ENCODE measurements around the gene CCNL1.

The CCNL1 gene

DNA sequence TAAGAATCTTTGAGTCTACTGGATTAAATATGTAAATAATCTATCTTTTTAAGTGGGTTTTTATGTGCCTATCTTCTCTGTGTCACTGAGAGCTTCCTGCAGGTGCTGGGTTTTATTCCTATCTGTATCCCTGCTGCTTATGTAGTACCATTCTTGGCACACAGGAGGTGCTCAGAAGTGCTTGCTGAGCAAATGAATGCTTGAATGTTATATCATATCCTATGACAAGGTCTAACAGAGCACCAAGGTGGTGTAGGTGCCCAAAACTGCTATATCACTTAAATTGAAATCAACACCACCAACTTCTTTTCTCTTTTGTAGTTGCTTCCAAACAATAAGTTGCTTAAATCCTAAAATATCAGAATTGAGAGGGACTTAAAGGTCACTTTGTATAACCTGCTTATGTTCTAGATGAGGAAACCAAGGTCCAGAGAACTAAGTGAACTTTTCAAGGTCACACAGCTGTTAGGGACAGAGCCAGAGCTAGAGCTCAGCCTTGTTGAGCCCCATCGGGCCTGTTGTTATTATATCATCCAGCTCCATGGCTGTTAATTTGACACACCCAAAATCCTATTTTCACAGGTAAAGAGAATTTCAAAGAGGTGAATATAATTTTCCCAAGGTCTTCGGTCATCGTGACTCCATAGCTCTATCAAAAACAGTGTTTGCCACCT lies 46.0 kb downstream of the CCNL1 start:
- no peak overlapping the region for H3K23ac ChIP-seq (ENCODE audit: low read length)
- no peak overlapping the region for H3K18ac ChIP-seq (ENCODE audit: low read length)
- no peak overlapping the region for H2BK5ac ChIP-seq (ENCODE audit: low read length)
- H3K79me1 ChIP-seq (ENCODE audit: low read length), result no peaks in the 10 kb centered on the region
- WGBS (ENCODE audit: extremely low coverage, insufficient coverage, low lambda C conversion rate), result no CpG with 5 or more reads among the region's 3 CpGs
- no peak overlapping the region for H3K56ac ChIP-seq (ENCODE audit: low read length)
- no peak overlapping the region for H4K8ac ChIP-seq (ENCODE audit: low read depth, low read length)
- H2AK5ac ChIP-seq (ENCODE audit: low read length), result no peak overlapping the region
- peak; percentile 50 for DNase-seq
- H3K4me2 ChIP-seq (ENCODE audit: low read length), result no peak overlapping the region
- no peak overlapping the region for H3K4ac ChIP-seq (ENCODE audit: low read depth, low read length)
- H3K27ac ChIP-seq (ENCODE audit: low read depth, low read length), result no peak overlapping the region
- no peaks in the 10 kb centered on the region for H3K79me2 ChIP-seq (ENCODE audit: control insufficient read depth, insufficient read depth, low read length)
- no peak overlapping the region for H3K4me3 ChIP-seq (ENCODE audit: low read length)
- H2BK15ac ChIP-seq (replicated peaks; ENCODE audit: low read depth), result no peak overlapping the region
- no peak overlapping the region for H3K9ac ChIP-seq (ENCODE audit: low read length)
- H3K27me3 ChIP-seq (ENCODE audit: insufficient read depth, low read length, poor library complexity), result no peaks in the 10 kb centered on the region
- no peaks in the 10 kb centered on the region for H3K36me3 ChIP-seq (ENCODE audit: control insufficient read depth, insufficient read depth, low read length)
- H4K5ac ChIP-seq (ENCODE audit: low read length), result no peak overlapping the region
- peaks cover 6% of the 10 kb centered on the region for H3K4me1 ChIP-seq (ENCODE audit: control insufficient read depth, low read depth, low read length)
- no peak overlapping the region for H2BK120ac ChIP-seq (ENCODE audit: low read depth, low read length)

DNA sequence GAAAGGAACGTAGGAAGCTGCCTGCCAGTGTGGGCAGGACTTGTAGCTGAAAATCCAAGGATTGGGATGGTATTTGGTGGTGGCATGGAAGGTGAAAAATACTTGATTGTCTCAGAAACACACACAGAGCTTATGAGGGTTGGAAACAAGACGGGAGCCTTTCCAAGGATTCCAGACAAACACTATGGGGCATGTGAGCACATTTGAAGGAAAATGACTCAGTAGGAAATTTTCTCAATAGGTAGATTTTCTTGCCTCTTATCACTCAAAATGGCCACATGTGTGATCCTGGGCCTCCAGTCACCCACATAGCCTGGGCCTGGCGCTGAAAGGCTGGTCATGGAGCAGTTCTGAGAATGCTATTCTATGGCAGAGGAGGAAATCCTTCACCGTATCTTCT lies 47.4 kb downstream of the CCNL1 start:
- H3K18ac ChIP-seq (ENCODE audit: low read length), result no peak overlapping the region
- peak overlapping the region; percentile 26 for H2BK5ac ChIP-seq (ENCODE audit: low read length)
- H3K79me2 ChIP-seq (ENCODE audit: control insufficient read depth, insufficient read depth, low read length), result no peaks in the 10 kb centered on the region
- peak overlapping the region; percentile 51 for H3K56ac ChIP-seq (ENCODE audit: low read length)
- H4K8ac ChIP-seq (ENCODE audit: low read depth, low read length), result no peak overlapping the region
- no peak for DNase-seq
- peak overlapping the region; percentile 26 for H3K4ac ChIP-seq (ENCODE audit: low read depth, low read length)
- H4K5ac ChIP-seq (ENCODE audit: low read length), result no peak overlapping the region
- H2BK120ac ChIP-seq (ENCODE audit: low read depth, low read length), result no peak overlapping the region
- H3K36me3 ChIP-seq (ENCODE audit: control insufficient read depth, insufficient read depth, low read length), result no peaks in the 10 kb centered on the region
- no CpG with 5 or more reads among the region's 4 CpGs for WGBS (ENCODE audit: extremely low coverage, insufficient coverage, low lambda C conversion rate)
- no peak overlapping the region for H3K9ac ChIP-seq (ENCODE audit: low read length)
- H3K27me3 ChIP-seq (ENCODE audit: insufficient read depth, low read length, poor library complexity), result no peaks in the 10 kb centered on the region
- no peak overlapping the region for H3K4me3 ChIP-seq (ENCODE audit: low read length)
- no peaks in the 10 kb centered on the region for H3K79me1 ChIP-seq (ENCODE audit: low read length)
- peaks cover 15% of the 10 kb centered on the region for H3K4me1 ChIP-seq (ENCODE audit: control insufficient read depth, low read depth, low read length)
- no peak overlapping the region for H3K27ac ChIP-seq (ENCODE audit: low read depth, low read length)
- no peak overlapping the region for H3K4me2 ChIP-seq (ENCODE audit: low read length)
- no peak overlapping the region for H3K23ac ChIP-seq (ENCODE audit: low read length)
- H2AK5ac ChIP-seq (ENCODE audit: low read length), result no peak overlapping the region
- H2BK15ac ChIP-seq (replicated peaks; ENCODE audit: low read depth), result no peak overlapping the region

DNA sequence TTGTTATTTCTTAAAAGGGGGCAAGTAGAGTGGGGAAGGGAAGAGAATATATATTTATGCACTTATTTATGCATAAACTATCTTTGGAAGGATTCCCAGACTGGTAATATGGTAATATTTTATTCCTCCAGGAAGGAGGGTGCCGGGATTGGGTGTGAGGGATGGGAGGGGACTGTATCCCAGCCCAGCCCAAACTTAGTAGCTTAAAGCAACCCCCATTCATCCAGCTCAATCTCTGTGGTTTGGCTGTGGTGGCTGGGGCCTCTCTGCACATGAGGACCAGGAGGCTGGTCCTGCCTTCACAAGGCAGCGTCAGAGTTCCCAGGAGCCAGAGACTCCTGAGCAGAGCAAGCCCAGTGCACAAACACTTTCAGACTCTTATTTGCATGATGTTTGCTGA lies 48.4 kb downstream of the CCNL1 start:
- Histone ChIP-seq H3K4ac (ENCODE audit: low read depth, low read length) (no peak overlapping the region), H4K8ac (ENCODE audit: low read depth, low read length) (no peak overlapping the region), H3K4me2 (ENCODE audit: low read length) (no peak overlapping the region), H3K4me3 (ENCODE audit: low read length) (no peak overlapping the region), H2AK5ac (ENCODE audit: low read length) (no peak overlapping the region), H3K36me3 (ENCODE audit: control insufficient read depth, insufficient read depth, low read length) (no peaks in the 10 kb centered on the region), H3K56ac (ENCODE audit: low read length) (no peak overlapping the region), H3K18ac (ENCODE audit: low read length) (no peak overlapping the region), H3K4me1 (ENCODE audit: control insufficient read depth, low read depth, low read length) (peaks cover 20% of the 10 kb centered on the region), H4K5ac (ENCODE audit: low read length) (no peak overlapping the region), H3K27ac (ENCODE audit: low read depth, low read length) (no peak overlapping the region), H3K9ac (ENCODE audit: low read length) (no peak overlapping the region), H3K79me1 (ENCODE audit: low read length) (no peaks in the 10 kb centered on the region), H3K79me2 (ENCODE audit: control insufficient read depth, insufficient read depth, low read length) (no peaks in the 10 kb centered on the region), H3K27me3 (ENCODE audit: insufficient read depth, low read length, poor library complexity) (no peaks in the 10 kb centered on the region), H2BK15ac (replicated peaks; ENCODE audit: low read depth) (no peak overlapping the region), H2BK5ac (ENCODE audit: low read length) (no peak overlapping the region), H2BK120ac (ENCODE audit: low read depth, low read length) (no peak overlapping the region), H3K23ac (ENCODE audit: low read length) (no peak overlapping the region)
- DNase-seq, result no peak
- no CpG with 5 or more reads among the region's 2 CpGs for WGBS (ENCODE audit: extremely low coverage, insufficient coverage, low lambda C conversion rate)

DNA sequence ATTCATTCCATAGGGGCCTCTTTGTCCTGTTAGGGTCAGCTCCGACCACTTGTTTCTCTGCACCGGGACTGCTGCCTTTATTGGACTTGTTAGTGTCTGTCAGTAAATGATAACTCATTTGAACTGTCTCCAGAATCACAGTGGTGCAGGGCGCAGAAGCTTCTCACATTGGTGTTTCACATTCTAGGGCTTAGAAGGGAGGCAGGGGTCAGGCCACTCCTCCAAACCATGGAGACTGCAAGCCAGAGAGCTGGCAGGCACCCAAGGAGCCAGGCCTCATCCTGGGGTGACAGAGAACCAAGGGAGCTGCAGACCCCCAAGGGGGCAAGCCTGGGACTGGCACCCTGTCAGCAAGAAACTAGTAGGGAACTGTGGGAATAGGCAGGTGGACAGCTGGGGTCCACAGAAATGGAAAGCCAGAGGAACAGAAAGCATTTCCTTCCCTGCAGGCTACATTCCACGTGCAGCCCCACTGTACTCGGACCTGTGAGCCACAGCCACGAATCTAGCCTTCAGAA lies 49.1 kb downstream of the CCNL1 start:
- no peak for DNase-seq
- Histone ChIP-seq H3K79me2 (ENCODE audit: control insufficient read depth, insufficient read depth, low read length) (no peaks in the 10 kb centered on the region), H3K4ac (ENCODE audit: low read depth, low read length) (peak overlapping the region; percentile 1)

DNA sequence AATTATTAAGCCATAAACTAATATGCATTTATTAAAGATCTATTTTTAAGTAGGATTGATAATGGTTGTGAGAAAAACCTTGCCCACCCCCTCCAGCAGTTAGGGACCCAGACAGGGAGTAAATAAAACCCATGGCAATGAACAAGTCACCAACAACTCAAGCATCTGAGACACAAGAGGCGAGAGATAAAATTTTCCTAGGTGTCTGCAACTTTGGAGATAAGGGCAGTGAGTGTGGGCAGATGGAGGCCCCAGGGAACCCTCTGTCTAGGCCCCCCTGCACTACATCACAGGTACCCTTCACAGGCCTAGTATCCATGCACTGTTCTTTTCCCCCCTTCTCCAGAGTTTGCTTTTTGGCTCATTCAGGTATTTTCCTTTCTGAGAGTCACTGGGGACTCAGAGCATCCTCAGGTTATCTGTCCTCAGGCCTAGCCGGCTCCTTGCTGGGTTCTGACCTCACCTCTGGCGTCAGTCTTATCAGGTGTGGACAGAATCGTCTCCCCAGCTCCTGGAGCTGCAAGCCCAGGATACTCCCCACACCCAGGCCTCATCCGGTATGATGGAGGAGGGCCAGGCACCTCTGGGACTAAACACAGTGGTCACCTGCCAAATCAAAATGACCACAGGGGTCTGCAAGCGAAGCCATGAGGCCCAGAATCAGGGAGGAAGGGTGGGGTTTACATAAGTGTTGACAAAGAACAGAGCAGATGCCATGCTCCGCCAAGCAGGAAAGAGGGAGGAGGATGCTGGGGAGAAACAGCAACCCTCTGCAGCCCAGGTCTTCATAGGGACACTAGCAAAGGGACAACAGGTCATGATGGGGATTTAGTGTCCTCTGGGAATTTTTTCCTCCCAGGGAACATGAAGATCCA lies 50.4 kb downstream of the CCNL1 start:
- Histone ChIP-seq H2BK5ac (ENCODE audit: low read length) (peak overlapping the region; percentile 95), H3K79me1 (ENCODE audit: low read length) (no peaks in the 10 kb centered on the region), H2BK15ac (replicated peaks; ENCODE audit: low read depth) (no peak overlapping the region), H2BK120ac (ENCODE audit: low read depth, low read length) (no peak overlapping the region), H3K4me3 (ENCODE audit: low read length) (no peak overlapping the region), H3K56ac (ENCODE audit: low read length) (peak overlapping the region; percentile 63), H3K4me2 (ENCODE audit: low read length) (no peak overlapping the region), H3K18ac (ENCODE audit: low read length) (peak overlapping the region; percentile 55), H3K4me1 (ENCODE audit: control insufficient read depth, low read depth, low read length) (peaks cover 17% of the 10 kb centered on the region), H2AK5ac (ENCODE audit: low read length) (no peak overlapping the region), H4K5ac (ENCODE audit: low read length) (no peak overlapping the region), H3K36me3 (ENCODE audit: control insufficient read depth, insufficient read depth, low read length) (no peaks in the 10 kb centered on the region), H4K8ac (ENCODE audit: low read depth, low read length) (no peak overlapping the region), H3K4ac (ENCODE audit: low read depth, low read length) (no peak overlapping the region), H3K27me3 (ENCODE audit: insufficient read depth, low read length, poor library complexity) (no peaks in the 10 kb centered on the region), H3K27ac (ENCODE audit: low read depth, low read length) (peak overlapping the region; percentile 69), H3K9ac (ENCODE audit: low read length) (no peak overlapping the region), H3K79me2 (ENCODE audit: control insufficient read depth, insufficient read depth, low read length) (no peaks in the 10 kb centered on the region), H3K23ac (ENCODE audit: low read length) (no peak overlapping the region)
- WGBS (ENCODE audit: extremely low coverage, insufficient coverage, low lambda C conversion rate), result no CpG with 5 or more reads among the region's 7 CpGs
- DNase-seq, result peak; percentile 98

More for the DNA sequence above, 49.1 kb downstream of the CCNL1 start:
- Histone ChIP-seq H4K8ac (ENCODE audit: low read depth, low read length) (no peak overlapping the region), H3K4me1 (ENCODE audit: control insufficient read depth, low read depth, low read length) (peaks cover 20% of the 10 kb centered on the region), H3K27ac (ENCODE audit: low read depth, low read length) (no peak overlapping the region), H2BK15ac (replicated peaks; ENCODE audit: low read depth) (no peak overlapping the region), H3K23ac (ENCODE audit: low read length) (no peak overlapping the region), H2BK5ac (ENCODE audit: low read length) (peak overlapping the region; percentile 29), H3K27me3 (ENCODE audit: insufficient read depth, low read length, poor library complexity) (no peaks in the 10 kb centered on the region), H2BK120ac (ENCODE audit: low read depth, low read length) (no peak overlapping the region), H3K79me1 (ENCODE audit: low read length) (no peaks in the 10 kb centered on the region), H3K4me2 (ENCODE audit: low read length) (no peak overlapping the region), H3K4me3 (ENCODE audit: low read length) (no peak overlapping the region), H2AK5ac (ENCODE audit: low read length) (no peak overlapping the region), H4K5ac (ENCODE audit: low read length) (no peak overlapping the region), H3K9ac (ENCODE audit: low read length) (no peak overlapping the region), H3K18ac (ENCODE audit: low read length) (no peak overlapping the region), H3K56ac (ENCODE audit: low read length) (peak overlapping the region; percentile 51), H3K36me3 (ENCODE audit: control insufficient read depth, insufficient read depth, low read length) (no peaks in the 10 kb centered on the region)
- no CpG with 5 or more reads among the region's 6 CpGs for WGBS (ENCODE audit: extremely low coverage, insufficient coverage, low lambda C conversion rate)

Data from mesendoderm (in vitro differentiated cells).